ENCODE results near the gene ZSCAN22.

GRCh38 chr19:58380662-58381459, 54.1 kb downstream of the ZSCAN22 start, which contains the start of gene ZNF837:
- TF ChIP-seq CTCF (IDR thresholded peaks at IDR 0.05; ENCODE audit: low read length) (no peak), EZH2 (optimal IDR thresholded peaks at IDR 0.05; ENCODE audit: low read depth, low read length) (no peak)
